Activated CD4-positive, alpha-beta T cell treated with anti-CD3 and anti-CD28 coated beads, Interleukin-2, amount 10 ng/mL, durations not matched to agents 7 days and 5 days (primary cell): ENCODE data around the gene OSBPL1A. TPM values are rescaled to one million over a fixed set of nuclear protein-coding genes. Genes with fewer than 3 reads are reported as not detected.

Experiments used
- CTCF ChIA-PET: fragments of 350-600 bp; sonication (Branson Sonifier 250); formaldehyde crosslinking; loops from one replicate; lab custom pipeline; 2021; ENCODE audit warnings: antibody characterized with exemption; lab: Charles Lee
- POLR2A ChIA-PET: fragments of 350-600 bp; sonication (Branson Sonifier 250); formaldehyde crosslinking; loops from one replicate; lab custom pipeline; 2021; ENCODE audit warnings: antibody characterized with exemption; lab: Charles Lee
- DNase-seq: peaks from one replicate; pipeline ENCODE4 v3.0.0-alpha.2; 2020
- H3K27ac Mint-ChIP-seq: one replicate; pipeline ENCODE4 v1.8.0; 2021; ENCODE audit warnings: mild to moderate bottlenecking, moderate library complexity, mixed read lengths
- H3K27me3 Mint-ChIP-seq: one replicate; pipeline ENCODE4 v1.8.0; 2021; ENCODE audit warnings: mixed read lengths
- H3K36me3 Mint-ChIP-seq: one replicate; pipeline ENCODE4 v1.8.0; 2021; ENCODE audit warnings: low read depth, mixed read lengths
- H3K4me1 Mint-ChIP-seq: one replicate; pipeline ENCODE4 v1.8.0; 2021; ENCODE audit warnings: mixed read lengths
- H3K4me3 Mint-ChIP-seq: one replicate; pipeline ENCODE4 v1.8.0; 2021; ENCODE audit warnings: mild to moderate bottlenecking, moderate library complexity, mixed read lengths
- H3K9me3 Mint-ChIP-seq: one replicate; pipeline ENCODE4 v1.8.0; 2021; ENCODE audit warnings: mixed read lengths
- total RNA-seq, 2 experiments: library from RNA; stranded (reverse); gene quantifications; one replicate each; pipeline ENCODE4 v1.2.3, GENCODE V29; 2021

The OSBPL1A gene
- total RNA-seq, 2 experiments from 2014 or later: 1.00 to 1.4 TPM

DNA sequence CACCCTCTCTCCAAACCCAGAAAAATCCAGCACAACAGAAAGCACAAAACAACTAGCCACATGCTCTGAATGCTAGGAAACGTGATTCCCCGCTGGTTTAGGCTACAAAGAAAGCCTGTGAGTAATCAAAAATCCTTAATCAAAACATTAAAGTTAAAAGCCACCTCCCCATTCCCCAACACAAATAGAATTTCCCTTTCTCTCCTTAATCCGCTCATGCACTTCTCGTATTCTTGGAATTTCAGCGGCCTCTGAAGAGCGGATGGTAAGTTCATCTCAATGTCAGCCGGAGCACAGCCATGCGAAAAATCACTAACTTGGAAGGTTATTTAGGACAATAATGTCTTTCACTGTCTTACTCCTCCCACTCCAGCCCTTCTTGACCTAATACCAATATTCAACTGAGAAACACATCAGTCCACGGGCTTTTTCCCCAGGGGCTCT lies 126.7 kb downstream of the OSBPL1A start:
- no peaks in the 10 kb centered on the region for H3K9me3 Mint-ChIP-seq
- no peak overlapping the region for H3K27ac Mint-ChIP-seq
- peaks cover 10% of the 10 kb centered on the region for H3K4me1 Mint-ChIP-seq
- no peaks in the 10 kb centered on the region for H3K36me3 Mint-ChIP-seq
- peak overlapping the region; percentile 35 for H3K4me3 Mint-ChIP-seq
- CTCF ChIA-PET: interaction anchor here (1.1 kb wide), 1 partner anchor 20 kb away, joined by 3 read pairs; no protein-coding TSS in a partner anchor
- peaks cover 50% of the 10 kb centered on the region for H3K27me3 Mint-ChIP-seq
- POLR2A ChIA-PET: no interaction called here
- DNase-seq: no peak

DNA sequence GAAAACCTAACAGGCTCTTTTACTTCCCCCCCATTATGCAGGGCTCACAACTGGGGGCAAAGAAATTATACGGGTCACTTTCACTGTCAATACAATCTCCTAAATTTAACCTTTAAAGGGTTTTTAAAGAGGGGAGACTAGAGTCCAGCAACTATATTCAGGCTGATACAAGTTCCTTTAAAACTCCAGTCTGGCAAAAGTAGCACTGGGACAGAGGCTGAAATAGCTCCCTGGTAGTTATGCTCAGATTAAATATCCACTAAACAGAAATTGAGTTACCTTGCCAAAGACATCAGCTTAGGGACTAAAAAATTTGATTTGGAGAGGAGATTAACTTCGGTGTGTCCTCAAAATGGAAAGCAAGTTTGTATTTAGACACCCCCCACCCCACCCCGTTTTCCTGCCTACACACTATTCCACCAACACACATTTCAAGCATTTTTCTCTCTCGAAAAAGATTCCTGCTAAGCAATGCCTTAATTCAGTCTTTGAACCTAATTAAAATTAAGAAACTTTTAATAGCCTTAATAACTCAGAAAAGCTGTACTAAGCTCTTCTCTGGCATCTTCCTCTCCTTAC lies 127.2 kb downstream of the OSBPL1A start:
- H3K9me3 Mint-ChIP-seq: no peaks in the 10 kb centered on the region
- no peak for DNase-seq
- ChIA-PET POLR2A (no interaction called here), CTCF (interaction anchor here (1.1 kb wide), 1 partner anchor 21 kb away, joined by 3 read pairs; no protein-coding TSS in a partner anchor)
- H3K4me1 Mint-ChIP-seq: peaks cover 10% of the 10 kb centered on the region
- H3K36me3 Mint-ChIP-seq: no peaks in the 10 kb centered on the region
- H3K27ac Mint-ChIP-seq: no peak overlapping the region
- peaks cover 50% of the 10 kb centered on the region for H3K27me3 Mint-ChIP-seq
- no peak overlapping the region for H3K4me3 Mint-ChIP-seq

DNA sequence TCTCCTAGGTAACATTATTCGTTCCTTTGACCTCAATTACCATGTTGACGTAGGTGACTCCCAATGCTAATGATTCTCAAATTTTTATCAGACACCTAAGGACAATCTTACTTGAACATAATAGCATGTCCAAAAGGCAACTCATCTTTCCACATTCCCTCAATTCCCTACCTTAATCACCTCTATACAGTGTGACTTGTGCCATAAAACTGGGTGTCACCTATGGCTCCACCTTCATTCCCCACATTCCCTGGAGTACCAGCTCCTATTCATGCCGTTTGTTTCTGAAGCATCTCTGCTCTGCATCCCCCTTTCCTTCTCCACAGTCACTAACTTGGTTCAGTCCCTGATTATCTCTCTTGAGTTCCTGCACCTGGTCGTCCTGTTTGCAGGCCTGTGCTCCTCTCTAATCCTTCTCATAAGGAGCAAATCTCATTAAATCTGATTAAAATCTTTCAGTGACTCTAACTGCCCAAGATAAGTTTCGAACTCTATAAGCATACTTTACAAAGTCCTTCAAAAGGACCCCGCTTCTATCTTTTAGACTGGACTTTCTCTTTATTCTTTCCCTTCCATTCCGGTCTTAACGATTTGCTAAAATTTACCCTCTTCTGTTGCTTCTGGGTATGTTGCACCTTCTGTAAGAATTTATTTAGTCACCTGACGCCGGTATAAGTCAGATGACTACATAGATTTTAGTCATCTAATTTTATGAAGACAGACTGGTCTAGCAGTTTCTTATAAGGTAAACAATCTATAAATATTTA lies 128.7 kb downstream of the OSBPL1A start:
- ChIA-PET CTCF (no interaction called here), POLR2A (no interaction called here)
- no peak for DNase-seq

DNA sequence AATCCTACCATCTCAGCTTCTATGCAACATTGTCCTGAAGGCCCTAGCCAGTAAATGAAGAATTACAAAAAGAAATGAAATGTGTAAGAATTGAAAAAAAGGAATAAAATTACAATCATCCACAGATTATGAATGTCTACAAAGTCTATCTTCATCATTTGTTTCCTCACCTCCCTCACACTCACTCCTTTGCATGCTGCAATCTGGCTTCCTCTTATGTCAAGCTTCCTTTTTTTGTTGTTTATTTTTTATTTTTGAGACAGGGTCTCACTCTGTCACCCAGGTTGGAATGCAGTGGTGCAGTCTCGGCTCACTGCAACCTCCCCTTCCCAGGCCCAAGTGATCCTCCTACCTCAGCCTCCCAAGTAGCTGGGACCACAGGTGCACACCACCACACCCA lies 129.7 kb downstream of the OSBPL1A start:
- CTCF ChIA-PET: no interaction called here
- Mint-ChIP-seq H3K9me3 (no peaks in the 10 kb centered on the region), H3K27ac (no peak overlapping the region), H3K27me3 (peaks cover 41% of the 10 kb centered on the region), H3K4me1 (peaks cover 10% of the 10 kb centered on the region), H3K36me3 (no peaks in the 10 kb centered on the region), H3K4me3 (no peak overlapping the region)
- DNase-seq: no peak
- POLR2A ChIA-PET: no interaction called here

More for the DNA sequence above, 128.7 kb downstream of the OSBPL1A start:
- Mint-ChIP-seq H3K9me3 (no peaks in the 10 kb centered on the region), H3K36me3 (no peaks in the 10 kb centered on the region), H3K4me3 (no peak overlapping the region), H3K27me3 (peaks cover 48% of the 10 kb centered on the region), H3K4me1 (peaks cover 10% of the 10 kb centered on the region), H3K27ac (no peak overlapping the region)

DNA sequence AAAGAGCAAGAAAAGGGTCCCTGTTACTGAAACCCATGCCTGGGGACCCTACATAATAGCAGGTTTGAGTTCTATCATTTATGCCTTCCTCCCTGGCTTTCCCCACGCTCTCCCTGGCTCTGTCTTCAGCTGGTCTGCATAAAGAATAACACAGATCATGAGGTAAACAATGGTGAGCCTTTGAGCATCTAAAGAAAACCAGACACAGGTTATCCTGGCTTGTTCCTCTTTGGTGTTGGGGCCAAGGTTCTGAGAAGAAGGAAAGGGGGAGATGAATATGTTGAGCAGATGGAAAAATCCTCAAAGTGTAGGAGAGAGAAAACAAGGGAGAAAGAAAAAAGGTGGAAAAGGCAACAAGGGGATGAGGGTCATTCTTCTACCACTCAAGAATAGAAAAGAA lies 131.5 kb downstream of the OSBPL1A start:
- ChIA-PET CTCF (no interaction called here), POLR2A (no interaction called here)
- no peak for DNase-seq
- H3K9me3 Mint-ChIP-seq: no peaks in the 10 kb centered on the region
- H3K4me3 Mint-ChIP-seq: no peak overlapping the region
- H3K27ac Mint-ChIP-seq: no peak overlapping the region
- H3K36me3 Mint-ChIP-seq: no peaks in the 10 kb centered on the region
- peaks cover 2% of the 10 kb centered on the region for H3K4me1 Mint-ChIP-seq
- H3K27me3 Mint-ChIP-seq: peaks cover 32% of the 10 kb centered on the region

DNA sequence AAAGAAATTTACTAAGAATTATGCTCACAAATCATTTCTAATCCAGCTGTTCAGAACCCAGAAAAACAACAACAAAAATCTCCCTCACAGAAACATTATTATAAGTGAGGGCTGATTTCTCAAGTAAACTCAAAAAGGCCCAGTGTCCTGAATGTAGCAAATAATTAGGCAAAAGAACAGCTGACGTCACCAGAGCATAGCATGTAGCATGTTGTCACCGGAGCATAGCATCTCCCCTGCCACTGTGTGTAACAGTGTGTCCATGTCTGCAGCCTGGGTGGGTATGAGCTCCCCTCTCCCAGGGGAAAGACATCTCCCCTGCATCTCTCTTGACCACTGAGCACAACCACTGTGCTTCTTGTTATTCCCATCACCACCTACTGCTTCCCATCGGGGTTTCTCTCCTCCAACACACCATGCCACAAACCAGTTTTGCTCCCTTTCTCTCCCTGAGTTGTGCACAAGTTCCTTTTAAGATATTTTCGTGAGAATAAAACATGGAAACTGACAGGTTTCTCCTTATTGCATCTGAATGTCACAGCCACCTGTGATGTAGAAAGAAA lies 132.0 kb downstream of the OSBPL1A start:
- H3K36me3 Mint-ChIP-seq: no peaks in the 10 kb centered on the region
- peaks cover 28% of the 10 kb centered on the region for H3K27me3 Mint-ChIP-seq
- no peaks in the 10 kb centered on the region for H3K4me1 Mint-ChIP-seq
- H3K4me3 Mint-ChIP-seq: no peak overlapping the region
- DNase-seq: no peak
- no peaks in the 10 kb centered on the region for H3K9me3 Mint-ChIP-seq
- CTCF ChIA-PET: no interaction called here
- no peak overlapping the region for H3K27ac Mint-ChIP-seq
- POLR2A ChIA-PET: no interaction called here

DNA sequence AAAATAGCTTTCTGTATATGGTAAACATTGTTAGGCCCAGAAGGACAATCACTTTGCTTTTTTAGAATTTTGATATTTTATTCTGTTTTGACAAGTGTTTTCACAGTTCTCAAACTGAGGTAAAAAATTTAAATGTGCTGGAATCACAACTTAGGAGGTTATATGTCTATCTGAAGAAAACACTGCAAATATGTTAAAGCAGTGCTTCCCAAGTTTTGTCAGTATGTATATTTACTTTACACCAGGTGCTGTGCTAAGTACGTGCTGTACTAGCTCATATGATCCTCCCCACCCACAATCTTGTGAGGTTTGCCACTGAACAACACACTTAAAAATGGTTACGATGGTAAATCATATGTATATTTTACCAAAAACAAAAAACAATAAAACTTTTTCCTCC lies 134.6 kb downstream of the OSBPL1A start:
- Mint-ChIP-seq H3K27ac (no peak overlapping the region), H3K4me3 (no peak overlapping the region), H3K27me3 (peaks cover 15% of the 10 kb centered on the region), H3K9me3 (no peaks in the 10 kb centered on the region), H3K4me1 (no peaks in the 10 kb centered on the region), H3K36me3 (no peaks in the 10 kb centered on the region)
- ChIA-PET CTCF (interaction anchor here (0.7 kb wide), 1 partner anchor 9 kb away, joined by 3 read pairs; no protein-coding TSS in a partner anchor), POLR2A (no interaction called here)
- DNase-seq: no peak

DNA sequence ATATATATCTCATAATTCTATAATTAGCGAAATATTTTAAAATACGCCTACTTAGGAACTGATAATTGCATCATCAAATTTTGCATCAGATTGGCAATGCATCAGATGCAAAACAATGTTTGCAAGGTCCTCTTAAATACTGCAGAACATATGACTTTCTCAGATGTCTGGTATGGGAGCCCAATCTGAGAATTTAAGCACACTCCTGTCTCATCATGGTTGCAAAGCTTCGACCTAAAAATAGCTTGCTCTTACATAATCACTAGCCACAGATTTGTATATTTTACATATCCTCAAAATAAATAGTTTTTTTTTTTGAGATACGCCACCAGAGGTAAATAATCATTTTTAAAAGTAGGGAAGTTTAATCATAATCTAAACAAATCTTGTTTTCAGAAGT lies 135.5 kb downstream of the OSBPL1A start:
- no peak overlapping the region for H3K27ac Mint-ChIP-seq
- no peak overlapping the region for H3K4me3 Mint-ChIP-seq
- no peak for DNase-seq
- H3K27me3 Mint-ChIP-seq: peaks cover 19% of the 10 kb centered on the region
- ChIA-PET CTCF (no interaction called here), POLR2A (no interaction called here)
- H3K9me3 Mint-ChIP-seq: no peaks in the 10 kb centered on the region
- H3K4me1 Mint-ChIP-seq: no peaks in the 10 kb centered on the region
- H3K36me3 Mint-ChIP-seq: no peaks in the 10 kb centered on the region

DNA sequence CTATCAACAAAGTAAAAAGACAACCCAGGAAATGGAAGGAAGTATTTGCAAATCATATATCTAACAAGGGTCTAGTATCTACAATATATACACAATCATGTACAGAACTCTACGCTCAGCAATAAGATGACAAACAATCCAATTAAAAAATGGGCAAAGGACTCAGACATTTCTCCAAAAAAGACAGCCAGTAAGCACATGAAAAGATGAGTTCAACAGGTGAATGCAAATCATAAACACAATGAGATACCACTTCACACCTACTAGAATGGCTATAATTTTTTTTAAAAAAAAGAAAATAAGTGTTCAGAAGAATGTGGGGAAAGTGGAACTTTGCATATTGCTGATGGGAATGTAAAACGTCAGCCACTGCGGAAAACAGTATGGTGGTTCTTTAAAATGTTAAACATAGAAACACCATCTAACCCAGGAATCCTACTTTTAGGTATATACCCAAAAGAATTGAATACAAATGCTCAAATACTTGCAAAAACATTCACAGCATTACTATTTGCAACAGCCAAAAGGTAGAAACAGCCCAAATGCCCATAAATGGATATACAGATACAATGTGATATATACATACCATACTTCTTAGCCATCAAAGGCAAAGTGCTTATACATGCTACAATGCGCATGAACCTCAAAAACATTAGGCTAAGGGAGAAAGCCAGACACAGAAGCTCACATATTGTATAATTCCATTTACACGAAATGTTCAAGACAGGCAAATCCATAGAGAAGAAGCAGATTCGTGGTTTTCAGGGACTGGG lies 137.6 kb downstream of the OSBPL1A start:
- no peak for DNase-seq
- Mint-ChIP-seq H3K4me3 (no peak overlapping the region), H3K4me1 (no peaks in the 10 kb centered on the region), H3K27ac (no peak overlapping the region), H3K27me3 (peaks cover 23% of the 10 kb centered on the region), H3K36me3 (no peaks in the 10 kb centered on the region), H3K9me3 (no peaks in the 10 kb centered on the region)
- CTCF ChIA-PET: no interaction called here
- POLR2A ChIA-PET: no interaction called here

DNA sequence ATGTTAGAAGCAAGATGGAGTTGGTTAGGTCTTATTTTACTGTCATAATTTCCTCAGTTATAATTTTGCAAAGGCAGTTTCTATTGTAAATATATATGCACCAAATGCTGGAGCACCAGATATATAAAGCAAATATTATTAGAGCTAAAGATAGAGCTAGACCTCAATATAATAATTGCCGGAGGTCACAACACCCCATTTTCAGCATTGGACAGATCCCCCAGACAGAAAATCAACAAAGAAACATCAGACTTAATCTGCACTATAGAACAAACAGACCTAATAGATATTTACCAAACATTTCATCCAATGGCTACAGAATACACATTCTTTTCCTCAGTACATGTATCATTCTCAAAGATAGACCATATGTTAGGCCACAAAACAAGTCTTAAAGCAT lies 143.6 kb downstream of the OSBPL1A start:
- Mint-ChIP-seq H3K4me3 (no peak overlapping the region), H3K9me3 (no peaks in the 10 kb centered on the region), H3K27ac (no peak overlapping the region), H3K36me3 (no peaks in the 10 kb centered on the region), H3K4me1 (no peaks in the 10 kb centered on the region), H3K27me3 (peaks cover 32% of the 10 kb centered on the region)
- no peak for DNase-seq
- CTCF ChIA-PET: no interaction called here
- POLR2A ChIA-PET: no interaction called here

DNA sequence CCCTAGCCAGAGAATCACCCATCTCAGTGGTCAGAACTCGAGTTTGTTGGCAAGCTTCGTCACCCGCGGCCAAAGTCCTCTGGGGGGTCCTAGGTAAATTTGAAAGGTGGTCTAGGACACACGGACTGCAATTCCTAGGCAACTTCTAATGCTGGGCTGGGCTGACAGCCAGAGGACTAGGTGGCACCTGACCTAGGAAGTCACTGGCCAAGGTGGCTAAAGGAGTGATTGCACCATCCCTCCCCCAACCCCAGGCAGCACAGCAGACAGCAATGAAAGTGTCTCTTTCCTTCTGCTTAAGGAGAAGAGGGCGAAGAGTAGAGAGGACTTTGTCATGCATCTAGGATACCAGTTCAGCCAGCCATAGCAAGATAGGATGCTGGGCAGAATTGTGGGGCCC lies 147.9 kb downstream of the OSBPL1A start:
- Mint-ChIP-seq H3K4me1 (peaks cover 4% of the 10 kb centered on the region), H3K36me3 (no peaks in the 10 kb centered on the region), H3K27ac (no peak overlapping the region), H3K4me3 (no peak overlapping the region), H3K9me3 (no peaks in the 10 kb centered on the region), H3K27me3 (peaks cover 12% of the 10 kb centered on the region)
- ChIA-PET POLR2A (no interaction called here), CTCF (no interaction called here)
- no peak for DNase-seq

DNA sequence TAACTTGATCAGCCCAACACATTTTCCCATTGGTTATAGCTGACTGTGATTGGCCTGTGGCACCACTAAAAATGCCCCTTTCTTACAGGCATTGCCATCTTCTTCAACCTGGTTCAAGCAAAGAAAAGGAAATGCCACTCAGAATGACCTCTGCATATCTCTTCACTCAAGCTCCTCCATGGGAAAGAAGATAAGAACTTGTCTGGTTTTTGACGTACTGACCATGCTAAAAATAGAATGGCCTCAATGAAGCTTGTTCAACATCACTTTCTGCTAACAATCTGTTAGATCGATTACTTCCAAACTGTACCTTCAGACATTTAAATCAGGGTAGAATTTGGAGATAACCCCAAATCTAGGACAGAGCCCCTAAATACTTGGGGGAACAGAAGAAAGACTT lies 149.3 kb downstream of the OSBPL1A start:
- CTCF ChIA-PET: interaction anchor here (0.5 to 0.6 kb wide), 2 partner anchors 213 to 1619 kb away, joined by 3 read pairs; no protein-coding TSS in a partner anchor
- H3K36me3 Mint-ChIP-seq: no peaks in the 10 kb centered on the region

More for the DNA sequence above, 149.3 kb downstream of the OSBPL1A start:
- no peak for DNase-seq
- H3K9me3 Mint-ChIP-seq: no peaks in the 10 kb centered on the region
- H3K4me1 Mint-ChIP-seq: peaks cover 4% of the 10 kb centered on the region
- POLR2A ChIA-PET: no interaction called here
- no peak overlapping the region for H3K4me3 Mint-ChIP-seq
- H3K27ac Mint-ChIP-seq: no peak overlapping the region
- H3K27me3 Mint-ChIP-seq: peaks cover 12% of the 10 kb centered on the region
